ENCODE data around the gene FRMD4B.
"Not testable (repeated sequence)": the region's sequence is repeated elsewhere in the genome, so short reads cannot be mapped to it uniquely, and the experiment has no call there.

Gene FRMD4B

GRCh38 chr3:69283913-69284611, 101.8 kb downstream of the FRMD4B start:
- no peak for DNase-seq (ENCODE audit: low read depth in 2 of 2)

GRCh38 chr3:69283496-69283895, 102.4 kb downstream of the FRMD4B start:
- no peak for DNase-seq (ENCODE audit: low read depth in 2 of 2)

- DNase-seq (ENCODE audit: low read depth in 2 of 2), result peak in 1 of 2 donors; percentile 21
Measured at GRCh38 chr3:69282181-69282580, 103.7 kb downstream of the FRMD4B start.

- DNase-seq (ENCODE audit: low read depth in 2 of 2), result not testable (repeated sequence)
Measured at GRCh38 chr3:69277403-69277802, 108.5 kb downstream of the FRMD4B start.

- DNase-seq (ENCODE audit: low read depth in 2 of 2), result no peak
Measured at GRCh38 chr3:69276884-69277283, 109.0 kb downstream of the FRMD4B start.

- not testable (repeated sequence) for DNase-seq (ENCODE audit: low read depth in 2 of 2)
Measured at GRCh38 chr3:69276191-69276590, 109.7 kb downstream of the FRMD4B start.

GRCh38 chr3:69273896-69274295, 112.0 kb downstream of the FRMD4B start:
- no peak for DNase-seq (ENCODE audit: low read depth in 2 of 2)

- DNase-seq (ENCODE audit: low read depth in 2 of 2), result no peak
Measured at GRCh38 chr3:69272556-69272955, 113.3 kb downstream of the FRMD4B start.

- DNase-seq (ENCODE audit: low read depth in 2 of 2), result no peak
Measured at GRCh38 chr3:69271098-69271497, 114.8 kb downstream of the FRMD4B start.

GRCh38 chr3:69266585-69266984, 119.3 kb downstream of the FRMD4B start:
- no peak for DNase-seq (ENCODE audit: low read depth in 2 of 2)

GRCh38 chr3:69266071-69266470, 119.8 kb downstream of the FRMD4B start:
- not testable (repeated sequence) for DNase-seq (ENCODE audit: low read depth in 2 of 2)

GRCh38 chr3:69260843-69261405, 125.0 kb downstream of the FRMD4B start:
- DNase-seq (ENCODE audit: low read depth in 2 of 2), result not testable (repeated sequence)

- DNase-seq (ENCODE audit: low read depth in 2 of 2), result no peak
Measured at GRCh38 chr3:69260216-69260787, 125.6 kb downstream of the FRMD4B start.

GRCh38 chr3:69259125-69259524, 126.8 kb downstream of the FRMD4B start:
- no peak for DNase-seq (ENCODE audit: low read depth in 2 of 2)

- no peak for DNase-seq (ENCODE audit: low read depth in 2 of 2)
Measured at GRCh38 chr3:69255928-69256327, 130.0 kb downstream of the FRMD4B start.

- DNase-seq (ENCODE audit: low read depth in 2 of 2), result no peak
Measured at GRCh38 chr3:69254351-69254750, 131.5 kb downstream of the FRMD4B start.

GRCh38 chr3:69252631-69253030, 133.3 kb downstream of the FRMD4B start:
- DNase-seq (ENCODE audit: low read depth in 2 of 2), result no peak

GRCh38 chr3:69252141-69252540, 133.7 kb downstream of the FRMD4B start:
- no peak for DNase-seq (ENCODE audit: low read depth in 2 of 2)

GRCh38 chr3:69251078-69251805, 134.6 kb downstream of the FRMD4B start:
- no peak for DNase-seq (ENCODE audit: low read depth in 2 of 2)

- no peak for DNase-seq (ENCODE audit: low read depth in 2 of 2)
Measured at GRCh38 chr3:69250014-69250413, 135.9 kb downstream of the FRMD4B start.

GRCh38 chr3:69249001-69249400, 136.9 kb downstream of the FRMD4B start:
- DNase-seq (ENCODE audit: low read depth in 2 of 2), result no peak

- DNase-seq (ENCODE audit: low read depth in 2 of 2), result no peak
Measured at GRCh38 chr3:69248436-69248835, 137.5 kb downstream of the FRMD4B start.

- DNase-seq (ENCODE audit: low read depth in 2 of 2), result no peak
Measured at GRCh38 chr3:69246612-69247011, 139.3 kb downstream of the FRMD4B start.
